Neural crest cell (in vitro differentiated cells): ENCODE results near the gene SH3RF3. TPM values are rescaled to one million over a fixed set of nuclear protein-coding genes. Genes with fewer than 3 reads are reported as not detected.

Experiments used
- DNase-seq: peaks from one replicate; pipeline ENCODE4 v3.0.0; 2021; ENCODE audit warnings: low read depth, mixed read lengths, low spot score
- H3K27ac Mint-ChIP-seq: one replicate; pipeline ENCODE4 v1.8.0; 2021; ENCODE audit warnings: mild to moderate bottlenecking, mixed read lengths; ENCODE audit not compliant: unreplicated experiment
- H3K27me3 Mint-ChIP-seq: 2 replicates; pipeline ENCODE4 v1.8.0; 2021; ENCODE audit warnings: low read depth, mild to moderate bottlenecking, mixed read lengths
- H3K36me3 Mint-ChIP-seq: 2 replicates; pipeline ENCODE4 v1.8.0; 2021; ENCODE audit warnings: low read depth, mild to moderate bottlenecking, mixed read lengths
- H3K4me1 Mint-ChIP-seq: 2 replicates; pipeline ENCODE4 v1.8.0; 2021; ENCODE audit warnings: mixed read lengths
- H3K4me3 Mint-ChIP-seq: one replicate; pipeline ENCODE4 v1.8.0; 2021; ENCODE audit warnings: mild to moderate bottlenecking, mixed read lengths
- H3K9me3 Mint-ChIP-seq: 2 replicates; pipeline ENCODE4 v1.8.0; 2021; ENCODE audit warnings: mixed read lengths
- CTCF ChIP-seq: fragments of 200-600 bp; sonication (generic); conservative IDR thresholded peaks from 2 replicates; pipeline ENCODE4 v1.5.0; 2021; ENCODE audit warnings: antibody characterized with exemption, mild to moderate bottlenecking
- total RNA-seq: library from RNA; stranded (reverse); gene quantifications from 2 replicates; pipeline ENCODE4 v1.2.1, GENCODE V29; 2021

Gene SH3RF3
- total RNA-seq, 1 donor from 2014 or later: 0.70 TPM

- Mint-ChIP-seq H3K36me3 (no peaks in the 10 kb centered on the region), H3K9me3 (no peaks in the 10 kb centered on the region), H3K27ac (no peak overlapping the region), H3K27me3 (no peaks in the 10 kb centered on the region), H3K4me1 (peaks cover 1% of the 10 kb centered on the region), H3K4me3 (no peak overlapping the region)
- no peak for TF ChIP-seq CTCF
- DNase-seq: no peak
These were observed 143.5 kb downstream of the SH3RF3 start for GRCh38 chr2:109272461-109272860.

GRCh38 chr2:109275120-109276012 is 146.4 kb downstream of the SH3RF3 start:
- TF ChIP-seq CTCF: no peak
- Mint-ChIP-seq H3K27ac (no peak overlapping the region), H3K36me3 (no peaks in the 10 kb centered on the region), H3K27me3 (no peaks in the 10 kb centered on the region), H3K9me3 (no peaks in the 10 kb centered on the region), H3K4me3 (no peak overlapping the region), H3K4me1 (no peaks in the 10 kb centered on the region)
- DNase-seq: no peak

GRCh38 chr2:109277406-109277805 is 148.4 kb downstream of the SH3RF3 start:
- no peaks in the 10 kb centered on the region for H3K9me3 Mint-ChIP-seq
- H3K36me3 Mint-ChIP-seq: no peaks in the 10 kb centered on the region
- H3K4me1 Mint-ChIP-seq: no peaks in the 10 kb centered on the region
- H3K4me3 Mint-ChIP-seq: no peak overlapping the region
- no peaks in the 10 kb centered on the region for H3K27me3 Mint-ChIP-seq
- no peak for TF ChIP-seq CTCF
- H3K27ac Mint-ChIP-seq: no peak overlapping the region
- DNase-seq: no peak

GRCh38 chr2:109279243-109279860 is 150.3 kb downstream of the SH3RF3 start:
- H3K4me3 Mint-ChIP-seq: no peak overlapping the region
- H3K4me1 Mint-ChIP-seq: no peaks in the 10 kb centered on the region
- H3K27me3 Mint-ChIP-seq: no peaks in the 10 kb centered on the region
- H3K27ac Mint-ChIP-seq: no peak overlapping the region
- no peak for TF ChIP-seq CTCF
- no peaks in the 10 kb centered on the region for H3K9me3 Mint-ChIP-seq
- no peak for DNase-seq
- no peaks in the 10 kb centered on the region for H3K36me3 Mint-ChIP-seq

GRCh38 chr2:109280804-109281203 is 151.8 kb downstream of the SH3RF3 start:
- Mint-ChIP-seq H3K4me3 (no peak overlapping the region), H3K27me3 (no peaks in the 10 kb centered on the region), H3K27ac (no peak overlapping the region), H3K9me3 (no peaks in the 10 kb centered on the region), H3K36me3 (no peaks in the 10 kb centered on the region), H3K4me1 (no peaks in the 10 kb centered on the region)
- TF ChIP-seq CTCF: no peak
- DNase-seq: no peak
